GM19025 (cell line): ENCODE measurements around the gene GDF3.
"Not testable (repeated sequence)": the region's sequence is repeated elsewhere in the genome, so short reads cannot be mapped to it uniquely, and the experiment has no call there.

Experiments used
- ATAC-seq: cut with Tn5 transposase; IDR thresholded peaks from one replicate; pipeline ENCODE4 v1.9.1; 2021; ENCODE audit warnings: mild to moderate bottlenecking, low read depth, moderate library complexity; ENCODE audit not compliant: unreplicated experiment

The GDF3 gene

DNA sequence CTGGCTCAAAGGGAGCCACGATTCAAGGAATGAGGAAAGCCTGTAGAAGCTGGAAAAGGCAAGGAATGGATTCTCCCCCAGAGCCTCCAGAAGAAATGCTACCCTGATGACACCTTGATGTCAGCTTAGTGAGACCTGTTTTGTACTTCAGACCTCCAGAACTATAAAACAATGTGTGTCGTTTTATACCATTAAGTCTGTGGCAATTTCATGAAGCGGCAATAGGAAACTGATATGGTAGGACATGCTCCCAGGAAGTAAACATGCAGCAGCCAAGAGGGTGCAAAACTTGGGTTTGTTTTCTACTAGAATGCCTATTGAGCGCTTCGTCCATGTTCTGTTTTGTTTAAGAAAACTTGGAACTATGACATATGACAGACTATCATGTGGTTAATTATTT is 27.4 kb downstream of the GDF3 start:
- ATAC-seq, result no peak

DNA sequence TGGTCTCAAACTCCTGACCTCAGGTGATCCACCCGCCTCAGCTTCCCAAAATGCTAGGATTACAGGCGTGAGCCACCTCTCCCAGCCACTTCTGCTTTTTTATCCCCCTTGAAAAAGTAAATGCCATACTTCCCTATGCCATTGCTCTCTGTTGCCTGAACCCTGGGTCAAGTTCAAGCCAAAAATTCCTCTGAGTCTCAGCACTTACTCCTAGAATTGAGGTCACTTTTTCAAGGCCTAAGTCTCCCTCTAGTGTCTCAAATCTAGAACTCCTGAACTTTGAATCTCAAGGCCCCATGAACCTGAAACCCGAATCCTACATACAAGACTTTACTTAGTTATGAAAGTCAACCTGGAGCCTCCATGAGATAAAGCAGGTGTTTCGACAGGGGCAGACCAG is 28.4 kb downstream of the GDF3 start:
- no peak for ATAC-seq

DNA sequence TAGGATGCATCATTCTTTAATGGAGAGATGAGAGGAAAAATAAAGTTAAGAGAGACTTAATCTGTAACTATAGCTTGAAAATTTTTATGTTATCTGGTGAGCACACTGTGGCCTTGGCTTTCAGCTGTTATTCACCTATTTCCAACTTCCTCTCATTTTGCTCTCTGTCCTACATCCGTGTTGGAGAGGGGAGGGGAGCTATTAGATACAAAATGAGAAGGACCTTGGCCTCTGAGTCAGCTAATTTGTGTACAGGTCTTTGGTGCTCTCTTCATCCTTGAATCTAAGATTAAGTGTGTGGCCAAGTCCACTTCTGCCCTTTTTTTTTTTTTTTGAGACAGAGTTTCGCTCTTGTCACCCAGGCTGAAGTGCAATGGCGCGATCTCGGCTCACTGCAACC is 29.0 kb downstream of the GDF3 start:
- no peak for ATAC-seq

DNA sequence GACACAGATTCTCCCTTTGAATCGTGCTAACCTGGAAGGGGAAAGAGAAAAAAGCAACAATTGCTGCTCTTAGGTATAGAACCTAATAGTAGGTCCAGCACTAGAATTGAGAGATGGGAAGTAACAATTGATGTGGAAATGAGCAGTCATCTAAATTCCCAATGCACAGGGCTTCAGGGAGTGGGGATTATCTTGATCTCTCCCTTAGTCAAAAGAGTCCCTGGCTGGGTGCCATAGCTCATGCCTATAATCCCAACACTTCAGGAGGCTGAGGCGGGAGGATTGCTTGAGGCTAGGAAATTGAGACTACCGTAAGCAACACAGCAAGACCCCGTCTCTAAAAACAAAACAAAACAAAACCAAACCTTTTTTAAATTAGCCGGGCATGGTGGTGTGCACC is 33.8 kb downstream of the GDF3 start:
- no peak for ATAC-seq

DNA sequence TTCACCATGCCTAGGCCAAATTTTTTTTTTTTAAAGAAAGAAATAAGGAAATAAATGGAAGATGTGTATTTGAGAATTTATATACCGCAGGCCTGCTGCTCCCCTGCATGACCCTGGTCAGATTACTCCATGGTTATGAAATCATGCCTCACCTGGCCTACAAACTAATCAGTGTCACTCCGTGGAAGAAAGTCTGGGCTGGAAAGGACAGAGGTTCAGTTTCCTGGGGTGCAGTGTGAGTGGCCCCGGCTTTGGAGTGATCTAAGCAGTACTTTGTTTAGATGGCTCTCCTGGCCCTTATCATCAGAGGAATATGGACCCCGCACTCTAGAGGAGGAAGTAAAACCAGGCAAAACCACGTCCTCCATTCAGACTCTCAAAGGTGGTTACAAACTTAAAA is 39.5 kb downstream of the GDF3 start:
- ATAC-seq, result no peak

DNA sequence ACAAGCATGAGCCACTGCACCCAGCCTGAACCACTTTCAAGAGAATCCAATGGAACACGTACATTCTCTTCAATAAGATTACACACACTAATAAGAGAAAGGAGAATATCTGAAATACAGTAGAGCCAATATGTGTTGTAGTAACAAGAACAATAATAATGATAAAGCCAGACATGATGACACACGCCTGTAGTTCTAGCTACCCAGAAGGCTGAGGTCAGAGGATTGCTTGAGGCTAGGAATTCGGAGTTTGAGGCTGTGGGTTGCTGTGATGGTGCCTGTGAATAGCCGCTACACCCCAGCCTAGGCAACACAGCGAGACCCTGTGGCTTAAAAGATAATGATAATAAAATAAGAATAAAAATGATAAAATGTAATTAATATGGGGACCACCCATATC is 45.5 kb downstream of the GDF3 start:
- no peak for ATAC-seq

DNA sequence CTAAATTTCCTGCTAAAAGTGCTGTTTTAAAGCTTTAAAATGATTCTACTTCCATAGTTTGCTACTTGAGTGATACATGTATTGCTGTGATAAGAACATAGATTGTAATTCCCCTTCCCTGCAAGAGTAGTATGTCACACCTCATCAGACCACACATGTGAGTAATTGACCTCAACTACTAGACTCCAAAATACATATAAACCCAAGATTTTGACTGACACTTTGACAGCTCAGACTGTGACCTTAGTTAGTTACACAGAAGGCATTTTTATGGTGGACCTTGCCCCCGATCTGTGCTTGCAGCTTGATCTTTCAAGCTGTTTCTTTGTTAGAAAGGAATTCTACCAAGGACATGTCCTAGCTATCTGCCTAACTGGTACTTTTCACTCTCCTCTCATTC is 48.5 kb downstream of the GDF3 start:
- ATAC-seq, result no peak

DNA sequence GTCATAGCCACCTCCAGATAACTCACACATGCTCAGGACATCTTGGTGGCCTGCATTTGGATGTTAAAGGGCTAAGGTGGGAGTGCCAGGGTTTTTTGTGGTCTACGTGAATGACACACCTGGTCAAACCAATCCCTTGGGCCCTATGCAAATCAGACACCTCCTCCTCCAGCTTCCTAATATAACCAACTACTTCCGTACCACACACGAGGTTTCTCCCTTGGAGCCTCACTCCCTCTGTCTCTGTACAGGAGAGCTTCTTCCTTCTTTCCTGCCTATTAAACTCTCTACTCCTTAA is 49.4 kb downstream of the GDF3 start:
- ATAC-seq, result no peak

DNA sequence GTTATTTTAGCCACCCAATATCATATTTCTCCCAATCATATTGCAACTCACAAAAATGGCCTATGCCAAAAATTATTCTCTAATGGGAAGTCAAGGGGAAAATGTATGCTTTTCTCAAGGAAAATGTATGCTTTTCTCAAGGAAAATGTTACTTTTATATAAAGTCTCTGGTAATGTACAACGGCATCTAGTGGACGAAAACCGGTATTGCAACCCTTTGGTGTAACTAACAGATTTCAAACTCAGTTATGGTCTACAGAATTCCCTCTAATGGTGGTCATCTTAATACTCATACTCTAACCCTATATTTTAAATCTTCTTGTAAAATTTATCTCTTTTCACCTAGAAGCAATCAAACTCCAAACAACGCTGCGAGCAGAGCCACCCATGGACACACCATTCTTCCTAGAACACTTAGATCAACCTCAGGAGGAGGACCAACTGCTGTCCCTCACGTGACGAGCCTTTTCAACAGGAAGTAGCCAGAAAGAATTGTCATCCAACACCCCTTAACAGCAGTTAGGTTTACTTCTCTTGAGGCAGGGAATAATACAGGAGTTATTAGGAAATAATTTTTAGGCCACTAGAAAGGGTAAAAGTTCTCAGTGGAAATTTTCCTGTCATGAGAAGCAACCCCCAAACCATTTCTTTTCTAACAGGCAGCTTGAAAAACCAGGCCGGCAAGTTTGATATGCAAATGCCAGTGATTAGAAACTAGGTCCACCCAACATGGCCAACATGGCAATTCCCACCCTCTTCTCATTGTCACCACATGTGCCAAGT is 50.0 kb downstream of the GDF3 start:
- ATAC-seq, result no peak

DNA sequence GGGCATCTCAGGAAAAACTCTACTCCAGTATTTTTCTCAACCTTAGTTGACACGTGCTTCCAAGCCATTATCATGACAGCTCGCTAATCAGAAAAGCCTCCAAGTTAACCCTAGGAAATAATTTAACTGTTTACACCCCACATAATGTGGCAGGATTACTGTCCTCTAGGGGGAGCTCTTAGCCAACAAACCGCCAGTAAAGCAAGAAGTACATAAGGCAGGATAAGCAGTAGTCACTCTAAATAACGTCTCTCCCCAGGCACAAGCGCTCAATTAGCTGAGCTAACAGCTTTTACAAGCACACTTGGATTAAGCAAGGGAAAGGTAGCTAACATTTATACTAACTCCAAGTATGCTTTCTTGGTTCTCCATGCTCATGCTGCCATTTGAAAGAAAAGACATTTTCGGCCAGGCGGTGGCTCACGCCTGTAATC is 52.7 kb downstream of the GDF3 start:
- ATAC-seq, result no peak

DNA sequence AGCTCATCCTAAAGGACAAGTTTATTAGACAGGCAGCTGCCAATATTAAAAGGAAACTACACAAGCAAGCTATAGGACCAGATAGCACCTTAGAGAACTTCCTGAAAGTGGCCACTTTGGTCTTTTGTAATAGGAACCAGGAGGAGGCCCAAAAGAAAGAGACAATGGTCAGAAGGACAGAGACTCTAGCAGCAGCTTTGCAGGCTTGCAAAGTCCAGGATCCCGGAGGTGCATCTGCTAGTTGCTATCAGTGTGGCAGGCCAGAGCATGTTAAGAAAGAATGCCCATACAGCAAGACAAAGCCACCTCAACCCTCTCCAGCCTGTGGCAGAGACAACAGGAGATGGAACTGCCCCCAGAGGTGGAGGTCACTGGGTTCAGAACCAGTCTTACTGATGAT is 53.3 kb downstream of the GDF3 start:
- ATAC-seq, result no peak

DNA sequence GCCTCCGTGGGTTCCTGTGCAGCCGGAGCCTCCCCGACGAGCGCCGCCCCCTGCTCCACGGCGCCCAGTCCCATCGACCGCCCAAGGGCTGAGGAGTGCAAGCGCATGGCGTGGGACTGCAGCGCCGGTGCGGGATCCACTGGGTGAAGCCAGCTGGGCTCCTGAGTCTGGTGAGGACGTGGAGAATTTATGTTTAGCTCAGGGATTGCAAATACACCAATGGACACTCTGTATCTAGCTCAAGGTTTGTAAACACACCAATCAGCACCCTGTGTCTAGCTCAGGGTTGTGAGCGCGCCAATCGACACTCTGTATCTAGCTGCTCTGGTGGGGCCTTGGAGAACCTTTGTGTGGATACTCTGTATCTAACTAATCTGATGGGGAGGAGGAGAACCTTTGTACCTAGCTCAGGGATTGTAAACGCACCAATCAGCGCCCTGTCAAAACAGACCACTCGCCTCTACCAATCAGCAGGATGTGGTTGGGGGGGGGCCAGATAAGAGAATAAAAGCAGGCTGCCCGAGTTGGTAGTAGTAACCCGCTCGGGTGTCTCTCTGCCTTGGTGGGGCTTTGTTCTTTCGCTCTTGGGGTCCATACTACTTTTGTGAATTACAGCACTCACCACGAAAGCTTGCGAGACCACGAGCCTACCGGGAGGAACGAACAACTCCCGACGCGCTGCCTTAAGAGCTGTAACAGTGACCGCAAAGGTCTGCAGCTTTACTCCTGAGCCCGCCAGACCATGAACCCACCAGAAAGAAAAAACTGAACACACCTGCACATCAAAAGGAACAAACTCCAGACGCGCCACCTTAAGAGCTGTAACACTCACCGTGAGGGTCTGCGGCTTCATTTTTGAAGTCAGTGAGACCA is 55.2 kb downstream of the GDF3 start:
- not testable (repeated sequence) for ATAC-seq
